A549 treated with AZD9567 at 1 μM for 4 hours (cell line): ENCODE results near the gene NUDT11. TPM values are rescaled to one million over a fixed set of nuclear protein-coding genes. Genes with fewer than 3 reads are reported as not detected.

ENCODE experiments used
- total RNA-seq: library from RNA; stranded (reverse); fragments of 200-300 nt; extraction: Qiagen RNA extraction; gene quantifications from 5 replicates; pipeline ENCODE4 v1.2.3, GENCODE V29; 2022; ENCODE audit not compliant: insufficient read depth

Gene NUDT11
- 3.1 to 4.4 TPM (median 3.3 TPM) in 5 replicates for total RNA-seq

DNA sequence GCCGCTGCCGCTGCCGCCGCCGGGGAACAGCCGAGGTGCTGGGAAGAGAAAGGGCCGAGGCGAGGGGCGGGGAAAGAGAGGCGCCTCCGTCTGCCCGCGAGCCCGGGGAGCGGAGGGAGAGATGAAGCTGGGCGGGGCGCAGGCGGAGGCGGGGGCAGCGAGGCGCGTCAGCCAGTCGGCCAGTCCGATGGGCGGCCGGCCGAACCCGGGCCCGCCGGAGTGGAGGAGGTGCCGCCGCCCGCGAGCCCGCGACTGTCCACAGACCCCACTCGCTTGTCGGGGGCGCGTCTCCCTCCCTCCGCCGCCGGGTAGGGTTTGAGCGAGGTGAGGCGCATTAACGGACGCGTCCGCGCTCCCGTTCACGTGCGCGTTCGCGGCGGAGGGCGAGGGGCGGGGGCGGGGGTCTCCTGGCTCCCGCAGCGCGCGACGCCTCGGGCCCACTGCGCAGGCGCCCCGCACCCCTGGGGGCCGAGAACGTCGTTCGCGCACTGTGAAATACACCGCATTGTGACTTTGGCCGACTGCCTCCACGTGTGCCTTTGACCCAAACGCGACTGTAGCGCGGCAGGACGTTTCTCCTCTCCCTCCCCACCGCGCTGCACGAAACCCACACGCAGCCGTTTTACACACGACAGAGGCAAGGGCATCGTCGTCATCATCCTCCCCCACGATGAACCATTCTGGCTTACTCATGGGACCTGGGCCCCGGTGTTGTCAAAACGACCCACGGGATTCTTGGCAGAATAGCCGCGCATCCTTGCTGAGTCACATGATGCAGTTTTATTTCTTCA is at the start of gene NUDT11:
TSS of gene NUDT11 (minus strand) at position 92 of the 791 bp plus-strand sequence. CDS start 148 bp downstream, outside the sequence.

Other genes starting within 250 kb of the NUDT11 start
- gene NUDT10, start 163.8 kb downstream of the NUDT11 start, total RNA-seq, result 0.73 to 1.1 TPM (median 0.77 TPM) in 4 of 5 replicates, not detected in the other
- gene CENPVL3, start 122.3 kb upstream of the NUDT11 start, total RNA-seq, result 0.09 to 0.28 TPM (median 0.16 TPM) in 4 of 5 replicates, not detected in the other
- not detected in 5 replicates for gene CENPVL2, start 186.2 kb upstream of the NUDT11 start, total RNA-seq
- not detected in 5 replicates for gene CENPVL1, start 213.9 kb upstream of the NUDT11 start, total RNA-seq
- 8.4 to 10.5 TPM (median 9.0 TPM) in 5 replicates for gene GSPT2, start 246.8 kb upstream of the NUDT11 start, total RNA-seq